SK-N-MC (cell line): ENCODE data around the gene PELI3.

Experiments
- EZH2 ChIP-seq: fragments of 200-600 bp; sonication (generic); IDR thresholded peaks from one replicate; pipeline ENCODE4 v1.6.1; 2017; ENCODE audit warnings: antibody characterized with exemption
- FOXP2 ChIP-seq: optimal IDR thresholded peaks from 2 replicates; pipeline ENCODE3; 2011; ENCODE audit warnings: mild to moderate bottlenecking, moderate library complexity; ENCODE audit not compliant: insufficient read depth; ENCODE audit errors: extremely low read length, control extremely low read depth
- POLR2AphosphoS5 ChIP-seq: IDR thresholded peaks from 2 replicates; pipeline ENCODE4 v1.6.1; 2012; ENCODE audit warnings: mild to moderate bottlenecking, low read depth, low read length, borderline replicate concordance

DNA sequence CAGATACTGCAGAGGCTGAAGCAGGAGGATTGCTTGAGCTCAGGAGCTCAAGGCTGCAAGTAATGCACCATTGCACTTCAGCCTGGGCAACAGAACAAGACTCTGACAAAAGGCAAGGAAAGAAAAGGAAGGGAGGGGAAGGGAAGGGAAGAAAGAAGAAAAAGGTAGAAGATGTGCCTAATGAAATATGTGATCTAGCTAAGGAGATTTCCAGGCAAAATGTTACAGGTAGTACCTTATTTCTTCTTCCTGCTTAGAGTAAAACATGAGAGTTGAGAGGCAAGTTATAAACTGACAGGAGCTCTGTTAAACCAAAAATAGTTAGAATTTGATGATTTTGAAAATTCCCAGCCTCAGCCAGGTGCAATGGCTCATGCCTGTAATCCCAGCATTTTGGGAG, 4.7 kb upstream of the PELI3 start:
- TF ChIP-seq POLR2AphosphoS5 (no peak), EZH2 (no peak), FOXP2 (no peak)
